ENCODE measurements around the gene POTEI.
"Not testable (repeated sequence)": the region's sequence is repeated elsewhere in the genome, so short reads cannot be mapped to it uniquely, and the experiment has no call there.

GRCh38 chr2:130451823-130452222, 57.3 kb downstream of the POTEI start:
- not testable (repeated sequence) for TF ChIP-seq CTCF (IDR thresholded peaks at IDR 0.05 in 8 of 11, conservative IDR thresholded peaks at IDR 0.05 in 3 of 11); POLR2A (IDR thresholded peaks at IDR 0.05)

Data from spleen (tissue), 7 donors.